ENCODE data around the gene FAM169A. TPM values are rescaled to one million over a fixed set of nuclear protein-coding genes. Genes with fewer than 3 reads are reported as not detected.

Gene FAM169A
- total RNA-seq, 1 donor from 2014 or later = 11.9 TPM

DNA sequence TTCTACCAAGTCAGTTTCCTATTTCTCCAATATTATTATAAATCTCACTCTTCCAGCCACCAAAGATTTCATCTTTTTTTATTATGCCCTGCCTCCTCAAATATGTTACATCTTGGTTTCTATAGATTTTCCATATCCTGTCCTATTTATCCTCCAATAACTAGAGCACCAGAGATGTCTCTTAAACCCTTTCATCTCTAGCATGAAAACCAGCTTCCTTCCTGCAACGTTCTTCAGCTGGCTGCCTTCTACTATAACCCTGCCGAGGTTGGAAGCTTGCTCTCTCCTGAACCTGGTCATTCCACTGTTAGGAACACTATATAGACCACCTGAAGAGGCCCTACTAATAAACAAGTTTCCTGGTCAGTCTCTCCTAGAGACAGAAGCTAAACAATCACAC is 27.9 kb downstream of the FAM169A start:
- no peak for FAIRE-seq
- H4K20me1 ChIP-seq (ENCODE audit: insufficient read depth, low read length) = no peaks in the 10 kb centered on the region
- no peaks in the 10 kb centered on the region for H3K27me3 Mint-ChIP-seq (ENCODE audit: low read depth, unreplicated experiment)
- H3K4me3 Mint-ChIP-seq (ENCODE audit: unreplicated experiment) = no peak overlapping the region
- no peaks in the 10 kb centered on the region for H3K4me1 ChIP-seq (ENCODE audit: insufficient read depth, low read length)
- H3K9ac ChIP-seq (ENCODE audit: low read length) = no peak overlapping the region
- no peaks in the 10 kb centered on the region for H3K4me1 Mint-ChIP-seq (ENCODE audit: low read depth, unreplicated experiment)
- no peak overlapping the region for H3K27ac Mint-ChIP-seq (ENCODE audit: unreplicated experiment)
- no peaks in the 10 kb centered on the region for H3K9me3 Mint-ChIP-seq (ENCODE audit: unreplicated experiment)
- TF ChIP-seq EZH2 (IDR thresholded peaks at IDR 0.05; ENCODE audit: insufficient read depth, low read length) = no peak
- TF ChIP-seq, protein P1, sequence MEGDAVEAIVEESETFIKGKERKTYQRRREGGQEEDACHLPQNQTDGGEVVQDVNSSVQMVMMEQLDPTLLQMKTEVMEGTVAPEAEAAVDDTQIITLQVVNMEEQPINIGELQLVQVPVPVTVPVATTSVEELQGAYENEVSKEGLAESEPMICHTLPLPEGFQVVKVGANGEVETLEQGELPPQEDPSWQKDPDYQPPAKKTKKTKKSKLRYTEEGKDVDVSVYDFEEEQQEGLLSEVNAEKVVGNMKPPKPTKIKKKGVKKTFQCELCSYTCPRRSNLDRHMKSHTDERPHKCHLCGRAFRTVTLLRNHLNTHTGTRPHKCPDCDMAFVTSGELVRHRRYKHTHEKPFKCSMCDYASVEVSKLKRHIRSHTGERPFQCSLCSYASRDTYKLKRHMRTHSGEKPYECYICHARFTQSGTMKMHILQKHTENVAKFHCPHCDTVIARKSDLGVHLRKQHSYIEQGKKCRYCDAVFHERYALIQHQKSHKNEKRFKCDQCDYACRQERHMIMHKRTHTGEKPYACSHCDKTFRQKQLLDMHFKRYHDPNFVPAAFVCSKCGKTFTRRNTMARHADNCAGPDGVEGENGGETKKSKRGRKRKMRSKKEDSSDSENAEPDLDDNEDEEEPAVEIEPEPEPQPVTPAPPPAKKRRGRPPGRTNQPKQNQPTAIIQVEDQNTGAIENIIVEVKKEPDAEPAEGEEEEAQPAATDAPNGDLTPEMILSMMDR (IDR thresholded peaks at IDR 0.05; ENCODE audit: insufficient read depth, low read depth, low read length) = no peak
- H3K4me2 ChIP-seq (ENCODE audit: low read length) = no peak overlapping the region
- no peak overlapping the region for H2AFZ ChIP-seq (ENCODE audit: low read depth, low read length)
- no peaks in the 10 kb centered on the region for H3K79me2 ChIP-seq (ENCODE audit: insufficient read depth, low read length)
- no peaks in the 10 kb centered on the region for H3K9me3 ChIP-seq (ENCODE audit: insufficient read depth, low read depth, low read length)
- H3K27ac ChIP-seq (ENCODE audit: low read depth, low read length) = no peak overlapping the region
- no peaks in the 10 kb centered on the region for H3K36me3 ChIP-seq (ENCODE audit: insufficient read depth, low read length)
- H3K4me3 ChIP-seq (ENCODE audit: insufficient read depth, low read depth, low read length) = no peak overlapping the region
- DNase-seq (ENCODE audit: low read depth) = no peak
- H3K36me3 Mint-ChIP-seq (ENCODE audit: low read depth, unreplicated experiment) = no peaks in the 10 kb centered on the region
- H3K27me3 ChIP-seq (ENCODE audit: insufficient read depth, low read length) = no peaks in the 10 kb centered on the region

DNA sequence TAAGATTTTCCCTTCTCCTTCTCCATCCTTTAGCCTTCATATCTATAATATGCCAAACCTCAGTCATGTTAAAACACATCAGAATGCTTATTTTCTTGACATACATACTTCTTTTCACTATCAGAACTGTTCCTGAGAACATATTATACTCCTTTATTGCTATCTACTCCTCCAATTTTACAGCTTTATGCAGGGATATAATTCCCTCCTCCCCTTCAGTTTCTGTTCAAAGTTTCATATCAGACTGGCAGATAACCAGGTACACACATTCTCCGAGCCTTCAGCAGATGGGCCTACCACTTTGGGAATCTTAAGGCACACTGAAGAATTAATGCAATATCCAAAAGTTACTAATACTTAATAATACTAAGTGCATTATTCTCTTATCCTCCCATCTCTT is 29.1 kb downstream of the FAM169A start:
- Histone ChIP-seq H3K4me2 (ENCODE audit: low read length) (no peak overlapping the region), H3K27ac (ENCODE audit: low read depth, low read length) (no peak overlapping the region), H3K9me3 (ENCODE audit: insufficient read depth, low read depth, low read length) (no peaks in the 10 kb centered on the region), H3K79me2 (ENCODE audit: insufficient read depth, low read length) (no peaks in the 10 kb centered on the region), H3K27me3 (ENCODE audit: insufficient read depth, low read length) (no peaks in the 10 kb centered on the region), H3K9ac (ENCODE audit: low read length) (no peak overlapping the region), H3K4me1 (ENCODE audit: insufficient read depth, low read length) (no peaks in the 10 kb centered on the region), H3K36me3 (ENCODE audit: insufficient read depth, low read length) (no peaks in the 10 kb centered on the region), H2AFZ (ENCODE audit: low read depth, low read length) (no peak overlapping the region), H3K4me3 (ENCODE audit: insufficient read depth, low read depth, low read length) (no peak overlapping the region), H4K20me1 (ENCODE audit: insufficient read depth, low read length) (no peaks in the 10 kb centered on the region)
- Mint-ChIP-seq H3K36me3 (ENCODE audit: low read depth, unreplicated experiment) (no peaks in the 10 kb centered on the region), H3K27me3 (ENCODE audit: low read depth, unreplicated experiment) (no peaks in the 10 kb centered on the region), H3K9me3 (ENCODE audit: unreplicated experiment) (no peaks in the 10 kb centered on the region), H3K4me1 (ENCODE audit: low read depth, unreplicated experiment) (no peaks in the 10 kb centered on the region), H3K27ac (ENCODE audit: unreplicated experiment) (no peak overlapping the region), H3K4me3 (ENCODE audit: unreplicated experiment) (no peak overlapping the region)
- no peak for TF ChIP-seq EZH2 (IDR thresholded peaks at IDR 0.05; ENCODE audit: insufficient read depth, low read length)
- TF ChIP-seq, protein P1 (IDR thresholded peaks at IDR 0.05; ENCODE audit: insufficient read depth, low read depth, low read length) = no peak
- FAIRE-seq = no peak
- no peak for DNase-seq (ENCODE audit: low read depth)

DNA sequence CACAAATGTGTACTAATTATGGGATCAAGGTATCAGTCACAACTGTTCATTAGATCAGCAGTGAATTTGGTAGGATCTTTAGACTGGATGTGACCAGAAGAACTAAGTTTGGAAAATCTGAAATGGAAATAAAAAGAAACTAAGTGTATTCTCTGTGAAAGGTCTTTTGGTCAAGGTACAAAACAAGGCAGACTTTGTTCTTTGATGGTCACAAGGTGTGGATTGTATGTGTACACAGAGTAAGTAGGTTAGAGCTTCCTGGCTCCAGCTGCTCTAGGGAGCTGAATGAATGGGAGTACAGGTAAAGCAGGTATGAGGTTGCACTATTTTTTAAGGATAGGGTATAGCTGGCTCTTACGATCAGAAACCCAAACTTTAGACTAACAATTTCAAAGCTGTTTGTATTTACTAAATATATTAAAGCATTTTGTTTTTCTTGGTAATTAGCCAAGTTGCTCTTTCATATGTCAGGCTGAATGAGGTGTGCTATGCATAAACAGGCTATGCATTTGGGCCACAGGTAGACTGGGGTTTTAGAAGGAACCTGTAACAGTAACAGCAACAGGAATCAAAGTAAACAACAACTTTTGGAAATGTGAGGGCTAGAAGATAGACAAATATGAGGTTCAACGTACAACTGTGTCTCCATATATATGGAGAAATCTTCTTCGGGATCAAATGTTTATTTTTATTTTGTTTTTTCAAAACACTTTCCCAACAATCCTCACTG is 32.5 kb downstream of the FAM169A start:
- Histone ChIP-seq H3K4me1 (ENCODE audit: insufficient read depth, low read length) (no peaks in the 10 kb centered on the region), H3K27me3 (ENCODE audit: insufficient read depth, low read length) (no peaks in the 10 kb centered on the region), H3K27ac (ENCODE audit: low read depth, low read length) (no peak overlapping the region), H3K4me3 (ENCODE audit: insufficient read depth, low read depth, low read length) (no peak overlapping the region), H4K20me1 (ENCODE audit: insufficient read depth, low read length) (no peaks in the 10 kb centered on the region), H2AFZ (ENCODE audit: low read depth, low read length) (no peak overlapping the region), H3K36me3 (ENCODE audit: insufficient read depth, low read length) (no peaks in the 10 kb centered on the region), H3K4me2 (ENCODE audit: low read length) (no peak overlapping the region), H3K9ac (ENCODE audit: low read length) (no peak overlapping the region), H3K9me3 (ENCODE audit: insufficient read depth, low read depth, low read length) (no peaks in the 10 kb centered on the region), H3K79me2 (ENCODE audit: insufficient read depth, low read length) (no peaks in the 10 kb centered on the region)
- no peak for FAIRE-seq
- Mint-ChIP-seq H3K4me1 (ENCODE audit: low read depth, unreplicated experiment) (peaks cover 4% of the 10 kb centered on the region), H3K27me3 (ENCODE audit: low read depth, unreplicated experiment) (no peaks in the 10 kb centered on the region), H3K4me3 (ENCODE audit: unreplicated experiment) (no peak overlapping the region), H3K36me3 (ENCODE audit: low read depth, unreplicated experiment) (no peaks in the 10 kb centered on the region), H3K9me3 (ENCODE audit: unreplicated experiment) (no peaks in the 10 kb centered on the region), H3K27ac (ENCODE audit: unreplicated experiment) (no peak overlapping the region)
- no peak for TF ChIP-seq EZH2 (IDR thresholded peaks at IDR 0.05; ENCODE audit: insufficient read depth, low read length)
- TF ChIP-seq, protein P1 (IDR thresholded peaks at IDR 0.05; ENCODE audit: insufficient read depth, low read depth, low read length) = no peak
- no peak for DNase-seq (ENCODE audit: low read depth)

All from astrocyte (in vitro differentiated cells and primary cell).